AG04449 (cell line): Measurements from ENCODE around the gene CARS1.
A peak's percentile ranks its signal among the peaks of the same experiment; 100 is the strongest.

Experiments
- CTCF ChIA-PET: fragments of 350-600 bp; formaldehyde crosslinking; extraction: SDS; loops from one replicate; lab custom pipeline; 2021; ENCODE audit warnings: antibody characterized with exemption; lab: Yijun Ruan, JAX
- POLR2A ChIA-PET: fragments of 400-600, 350-600 bp; formaldehyde crosslinking; extraction: SDS; loops from one replicate; lab custom pipeline; 2020; ENCODE audit warnings: antibody characterized with exemption, inconsistent platforms; lab: Yijun Ruan, JAX
- DNase-seq: peaks from one replicate; pipeline ENCODE4 v3.0.0-alpha.2; 2010; ENCODE audit warnings: low read depth, low spot score
- H3K4me3 ChIP-seq: 2 replicates; pipeline ENCODE4 v1.5.1; 2011; ENCODE audit warnings: low read depth, mild to moderate bottlenecking, control low read depth, low read length
- TF ChIP-seq, protein P1 (sequence below): IDR thresholded peaks from one replicate; pipeline ENCODE4 v1.5.1; 2011; ENCODE audit warnings: mild to moderate bottlenecking, moderate library complexity, low read length, control low read depth, inconsistent platforms; ENCODE audit not compliant: insufficient read depth; ENCODE audit errors: missing control alignments

CARS1 gene

GRCh38 chr11:3022300-3022967, 34.8 kb downstream of the CARS1 start:
- H3K4me3 ChIP-seq, result no peak overlapping the region
- DNase-seq, result peak; percentile 40
- ChIA-PET CTCF (interaction anchor here (0.8 to 10.4 kb wide), 10 partner anchors 8 to 393 kb away, joined by 3 to 122 read pairs (median 4); no protein-coding TSS in a partner anchor), POLR2A (no interaction called here)
- TF ChIP-seq, protein P1, sequence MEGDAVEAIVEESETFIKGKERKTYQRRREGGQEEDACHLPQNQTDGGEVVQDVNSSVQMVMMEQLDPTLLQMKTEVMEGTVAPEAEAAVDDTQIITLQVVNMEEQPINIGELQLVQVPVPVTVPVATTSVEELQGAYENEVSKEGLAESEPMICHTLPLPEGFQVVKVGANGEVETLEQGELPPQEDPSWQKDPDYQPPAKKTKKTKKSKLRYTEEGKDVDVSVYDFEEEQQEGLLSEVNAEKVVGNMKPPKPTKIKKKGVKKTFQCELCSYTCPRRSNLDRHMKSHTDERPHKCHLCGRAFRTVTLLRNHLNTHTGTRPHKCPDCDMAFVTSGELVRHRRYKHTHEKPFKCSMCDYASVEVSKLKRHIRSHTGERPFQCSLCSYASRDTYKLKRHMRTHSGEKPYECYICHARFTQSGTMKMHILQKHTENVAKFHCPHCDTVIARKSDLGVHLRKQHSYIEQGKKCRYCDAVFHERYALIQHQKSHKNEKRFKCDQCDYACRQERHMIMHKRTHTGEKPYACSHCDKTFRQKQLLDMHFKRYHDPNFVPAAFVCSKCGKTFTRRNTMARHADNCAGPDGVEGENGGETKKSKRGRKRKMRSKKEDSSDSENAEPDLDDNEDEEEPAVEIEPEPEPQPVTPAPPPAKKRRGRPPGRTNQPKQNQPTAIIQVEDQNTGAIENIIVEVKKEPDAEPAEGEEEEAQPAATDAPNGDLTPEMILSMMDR, result no peak

GRCh38 chr11:3021125-3021524, 36.1 kb downstream of the CARS1 start:
- TF ChIP-seq, protein P1, result peak; percentile 47
- ChIA-PET POLR2A (no interaction called here), CTCF (interaction anchor here (0.6 to 10.4 kb wide), 5 partner anchors 9 to 91 kb away, joined by 3 to 122 read pairs (median 4); no protein-coding TSS in a partner anchor)
- no peak overlapping the region for H3K4me3 ChIP-seq
- no peak for DNase-seq

DNA sequence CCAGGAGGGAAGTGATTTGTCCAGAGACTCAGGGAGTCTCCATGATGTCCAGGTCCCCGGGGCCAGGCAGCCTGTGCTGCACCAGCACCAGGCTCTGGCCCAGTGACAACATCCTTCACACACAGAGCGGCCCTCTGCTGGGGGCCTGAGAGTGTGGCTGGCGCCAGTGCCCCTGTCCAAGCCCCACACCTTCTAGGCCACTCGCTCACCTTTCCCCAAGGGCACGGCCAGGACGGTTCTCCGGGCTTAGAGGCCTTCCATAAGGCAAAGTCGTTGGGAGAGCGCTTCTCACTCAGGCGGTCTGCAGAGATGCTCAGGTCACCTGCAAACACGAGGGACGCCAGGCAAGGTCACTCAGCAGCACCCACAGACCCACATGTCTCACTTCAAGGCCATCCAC, 37.2 kb downstream of the CARS1 start:
- no peak for DNase-seq
- TF ChIP-seq, protein P1, result no peak
- CTCF ChIA-PET, result interaction anchor here (0.8 to 10.4 kb wide), 2 partner anchors 18 to 36 kb away, joined by 3 to 122 read pairs; no protein-coding TSS in a partner anchor
- H3K4me3 ChIP-seq, result no peak overlapping the region
- POLR2A ChIA-PET, result no interaction called here

GRCh38 chr11:3018596-3018995, 38.6 kb downstream of the CARS1 start:
- POLR2A ChIA-PET, result no interaction called here

DNA sequence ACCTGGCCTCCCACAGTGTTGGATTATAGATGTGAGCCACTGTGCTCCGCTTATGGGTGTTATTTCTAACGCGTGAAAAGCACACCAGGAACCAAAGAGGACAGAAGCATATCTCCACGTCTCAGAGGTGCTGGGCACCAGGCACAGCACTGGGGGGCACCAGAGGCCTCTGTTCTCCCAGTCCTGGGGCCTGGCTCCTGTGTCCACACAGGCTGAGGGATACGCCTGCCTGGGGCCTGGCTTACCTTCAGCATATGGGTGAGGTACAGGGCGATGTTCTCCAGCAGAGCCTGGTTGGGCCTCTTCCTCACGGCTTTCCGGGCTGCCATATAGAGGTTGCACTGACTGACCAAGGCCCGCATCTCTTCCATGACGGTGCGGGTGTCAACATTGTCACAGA, 40.4 kb downstream of the CARS1 start:
- ChIA-PET CTCF (interaction anchor here (0.9 to 3.9 kb wide), 4 partner anchors 9 to 74 kb away, joined by 3 to 26 read pairs (median 6); no protein-coding TSS in a partner anchor), POLR2A (no interaction called here)
- no peak for DNase-seq
- H3K4me3 ChIP-seq, result no peak overlapping the region
- TF ChIP-seq, protein P1, result no peak

More at GRCh38 chr11:3018596-3018995, 38.6 kb downstream of the CARS1 start:
- TF ChIP-seq, protein P1, result no peak
- CTCF ChIA-PET, result no interaction called here
- H3K4me3 ChIP-seq, result no peak overlapping the region
- no peak for DNase-seq

DNA sequence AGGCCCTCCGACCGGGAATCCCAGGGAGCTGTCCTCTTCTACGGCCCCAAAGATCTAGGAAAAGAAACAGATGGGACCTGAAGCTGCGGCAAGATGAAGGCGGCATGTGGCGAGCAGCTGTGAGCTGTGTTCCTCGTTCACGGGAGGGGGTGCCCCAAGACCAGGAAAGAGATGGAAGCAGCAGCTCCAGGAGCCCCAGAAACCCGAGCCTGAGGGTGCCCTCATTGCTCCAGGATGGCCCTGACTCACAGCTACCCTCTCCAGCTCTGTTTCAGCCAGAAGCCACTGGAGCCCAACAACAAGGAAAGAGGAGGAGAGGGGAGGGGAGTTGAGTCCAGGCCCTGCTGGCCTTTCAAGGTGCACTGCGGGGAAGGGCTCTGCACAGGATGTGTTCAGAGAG, 41.4 kb downstream of the CARS1 start:
- TF ChIP-seq, protein P1, result no peak
- DNase-seq, result no peak
- no peak overlapping the region for H3K4me3 ChIP-seq
- ChIA-PET CTCF (interaction anchor here (0.9 to 3.9 kb wide), 4 partner anchors 12 to 75 kb away, joined by 3 to 26 read pairs (median 6); no protein-coding TSS in a partner anchor), POLR2A (no interaction called here)
